HCT116 (cell line): ENCODE measurements around the gene ABCA5.

Source experiments
- CBX3 ChIP-seq: IDR thresholded peaks from 2 replicates; pipeline ENCODE4 v1.6.1; 2012; ENCODE audit warnings: low read depth
- CEBPB ChIP-seq: IDR thresholded peaks from 2 replicates; pipeline ENCODE4 v1.6.1; 2012; ENCODE audit warnings: low read depth
- EZH2 ChIP-seq: fragments of 200-600 bp; sonication (generic); IDR thresholded peaks from 2 replicates; pipeline ENCODE4 v1.6.1; 2017; ENCODE audit warnings: antibody characterized with exemption, mixed run types
- JUND ChIP-seq: IDR thresholded peaks from 2 replicates; pipeline ENCODE4 v1.6.1; 2012
- POLR2A ChIP-seq: IDR thresholded peaks from 2 replicates; pipeline ENCODE4 v1.7.0; 2011; ENCODE audit warnings: borderline replicate concordance; ENCODE audit not compliant: insufficient read depth, insufficient read length; ENCODE audit errors: extremely low read depth
- SIN3A ChIP-seq: IDR thresholded peaks from 2 replicates; pipeline ENCODE4 v1.6.1; 2012; ENCODE audit warnings: low read depth
- ZFX ChIP-seq: fragments of 450-650 bp; IDR thresholded peaks from 2 replicates; pipeline ENCODE4 v1.6.1; 2017
- ZNF274 ChIP-seq: fragments of 200-500 bp; sonication (Bioruptor generic); IDR thresholded peaks from 2 replicates; pipeline ENCODE4 v1.6.1; 2014; ENCODE audit warnings: mild to moderate bottlenecking, low read depth, low read length, inconsistent platforms
- TF ChIP-seq, protein P1 (sequence below): IDR thresholded peaks from 2 replicates; pipeline ENCODE4 v1.6.1; 2012
- TF ChIP-seq, protein P2 (sequence below), 3 experiments: fragments of 200-600 bp in 1 of 3; sonication (generic) in 1 of 3; IDR thresholded peaks in 2 of 3; conservative IDR thresholded peaks in 1 of 3; 2 replicates each; pipeline ENCODE4 v1.5.1; 2012 to 2017; ENCODE audit warnings: low read depth in 2 of 3, low read length in 2 of 3, antibody characterized with exemption in 1 of 3, borderline replicate concordance in 1 of 3, control low read depth in 1 of 3, mild to moderate bottlenecking in 1 of 3, mixed read lengths in 1 of 3, mixed run types in 1 of 3, moderate library complexity in 1 of 3; ENCODE audit not compliant: insufficient read depth in 1 of 3
- TF ChIP-seq, protein P3 (sequence below): IDR thresholded peaks from 2 replicates; pipeline ENCODE4 v1.6.1; 2011; ENCODE audit warnings: mild to moderate bottlenecking, low read length, moderate library complexity; ENCODE audit not compliant: insufficient replicate concordance; ENCODE audit errors: extremely low read depth
- TF ChIP-seq, protein P4 (sequence below): IDR thresholded peaks from 2 replicates; pipeline ENCODE4 v1.6.1; 2012; ENCODE audit warnings: low read depth

DNA sequence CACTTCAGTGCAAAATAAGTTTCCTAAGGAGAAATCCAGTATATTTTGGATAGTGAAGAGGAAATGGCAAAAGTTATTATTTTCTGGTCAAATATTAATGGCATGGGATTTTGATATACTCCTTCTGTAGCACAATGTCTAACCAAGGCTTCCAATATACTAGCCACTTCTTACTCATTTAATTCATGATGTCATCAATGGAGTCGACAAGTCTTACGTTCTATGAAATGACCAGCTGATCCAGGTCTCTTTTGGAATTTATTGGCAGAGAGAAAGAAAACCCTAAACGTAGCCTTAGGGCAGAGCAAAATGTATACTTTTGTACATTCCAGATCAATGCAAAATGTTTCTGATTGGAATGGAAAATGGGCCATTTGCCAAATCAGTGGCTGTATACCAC lies 90.0 kb downstream of the ABCA5 start:
- TF ChIP-seq, protein P1, sequence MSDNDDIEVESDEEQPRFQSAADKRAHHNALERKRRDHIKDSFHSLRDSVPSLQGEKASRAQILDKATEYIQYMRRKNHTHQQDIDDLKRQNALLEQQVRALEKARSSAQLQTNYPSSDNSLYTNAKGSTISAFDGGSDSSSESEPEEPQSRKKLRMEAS = no peak
- no peak for TF ChIP-seq CEBPB
- TF ChIP-seq EZH2 = no peak
- TF ChIP-seq, protein P2, sequence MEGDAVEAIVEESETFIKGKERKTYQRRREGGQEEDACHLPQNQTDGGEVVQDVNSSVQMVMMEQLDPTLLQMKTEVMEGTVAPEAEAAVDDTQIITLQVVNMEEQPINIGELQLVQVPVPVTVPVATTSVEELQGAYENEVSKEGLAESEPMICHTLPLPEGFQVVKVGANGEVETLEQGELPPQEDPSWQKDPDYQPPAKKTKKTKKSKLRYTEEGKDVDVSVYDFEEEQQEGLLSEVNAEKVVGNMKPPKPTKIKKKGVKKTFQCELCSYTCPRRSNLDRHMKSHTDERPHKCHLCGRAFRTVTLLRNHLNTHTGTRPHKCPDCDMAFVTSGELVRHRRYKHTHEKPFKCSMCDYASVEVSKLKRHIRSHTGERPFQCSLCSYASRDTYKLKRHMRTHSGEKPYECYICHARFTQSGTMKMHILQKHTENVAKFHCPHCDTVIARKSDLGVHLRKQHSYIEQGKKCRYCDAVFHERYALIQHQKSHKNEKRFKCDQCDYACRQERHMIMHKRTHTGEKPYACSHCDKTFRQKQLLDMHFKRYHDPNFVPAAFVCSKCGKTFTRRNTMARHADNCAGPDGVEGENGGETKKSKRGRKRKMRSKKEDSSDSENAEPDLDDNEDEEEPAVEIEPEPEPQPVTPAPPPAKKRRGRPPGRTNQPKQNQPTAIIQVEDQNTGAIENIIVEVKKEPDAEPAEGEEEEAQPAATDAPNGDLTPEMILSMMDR (IDR thresholded peaks at IDR 0.05 in 2 of 3, conservative IDR thresholded peaks at IDR 0.05 in 1 of 3; ENCODE audit: borderline replicate concordance in 1 of 3, insufficient read depth in 1 of 3, low read depth in 2 of 3, low read length in 2 of 3) = no peak
- TF ChIP-seq, protein P3, sequence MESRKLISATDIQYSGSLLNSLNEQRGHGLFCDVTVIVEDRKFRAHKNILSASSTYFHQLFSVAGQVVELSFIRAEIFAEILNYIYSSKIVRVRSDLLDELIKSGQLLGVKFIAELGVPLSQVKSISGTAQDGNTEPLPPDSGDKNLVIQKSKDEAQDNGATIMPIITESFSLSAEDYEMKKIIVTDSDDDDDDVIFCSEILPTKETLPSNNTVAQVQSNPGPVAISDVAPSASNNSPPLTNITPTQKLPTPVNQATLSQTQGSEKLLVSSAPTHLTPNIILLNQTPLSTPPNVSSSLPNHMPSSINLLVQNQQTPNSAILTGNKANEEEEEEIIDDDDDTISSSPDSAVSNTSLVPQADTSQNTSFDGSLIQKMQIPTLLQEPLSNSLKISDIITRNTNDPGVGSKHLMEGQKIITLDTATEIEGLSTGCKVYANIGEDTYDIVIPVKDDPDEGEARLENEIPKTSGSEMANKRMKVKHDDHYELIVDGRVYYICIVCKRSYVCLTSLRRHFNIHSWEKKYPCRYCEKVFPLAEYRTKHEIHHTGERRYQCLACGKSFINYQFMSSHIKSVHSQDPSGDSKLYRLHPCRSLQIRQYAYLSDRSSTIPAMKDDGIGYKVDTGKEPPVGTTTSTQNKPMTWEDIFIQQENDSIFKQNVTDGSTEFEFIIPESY = no peak
- TF ChIP-seq CBX3 = no peak
- TF ChIP-seq ZFX = no peak
- TF ChIP-seq POLR2A = no peak
- TF ChIP-seq ZNF274 = no peak
- no peak for TF ChIP-seq SIN3A
- TF ChIP-seq, protein P4, sequence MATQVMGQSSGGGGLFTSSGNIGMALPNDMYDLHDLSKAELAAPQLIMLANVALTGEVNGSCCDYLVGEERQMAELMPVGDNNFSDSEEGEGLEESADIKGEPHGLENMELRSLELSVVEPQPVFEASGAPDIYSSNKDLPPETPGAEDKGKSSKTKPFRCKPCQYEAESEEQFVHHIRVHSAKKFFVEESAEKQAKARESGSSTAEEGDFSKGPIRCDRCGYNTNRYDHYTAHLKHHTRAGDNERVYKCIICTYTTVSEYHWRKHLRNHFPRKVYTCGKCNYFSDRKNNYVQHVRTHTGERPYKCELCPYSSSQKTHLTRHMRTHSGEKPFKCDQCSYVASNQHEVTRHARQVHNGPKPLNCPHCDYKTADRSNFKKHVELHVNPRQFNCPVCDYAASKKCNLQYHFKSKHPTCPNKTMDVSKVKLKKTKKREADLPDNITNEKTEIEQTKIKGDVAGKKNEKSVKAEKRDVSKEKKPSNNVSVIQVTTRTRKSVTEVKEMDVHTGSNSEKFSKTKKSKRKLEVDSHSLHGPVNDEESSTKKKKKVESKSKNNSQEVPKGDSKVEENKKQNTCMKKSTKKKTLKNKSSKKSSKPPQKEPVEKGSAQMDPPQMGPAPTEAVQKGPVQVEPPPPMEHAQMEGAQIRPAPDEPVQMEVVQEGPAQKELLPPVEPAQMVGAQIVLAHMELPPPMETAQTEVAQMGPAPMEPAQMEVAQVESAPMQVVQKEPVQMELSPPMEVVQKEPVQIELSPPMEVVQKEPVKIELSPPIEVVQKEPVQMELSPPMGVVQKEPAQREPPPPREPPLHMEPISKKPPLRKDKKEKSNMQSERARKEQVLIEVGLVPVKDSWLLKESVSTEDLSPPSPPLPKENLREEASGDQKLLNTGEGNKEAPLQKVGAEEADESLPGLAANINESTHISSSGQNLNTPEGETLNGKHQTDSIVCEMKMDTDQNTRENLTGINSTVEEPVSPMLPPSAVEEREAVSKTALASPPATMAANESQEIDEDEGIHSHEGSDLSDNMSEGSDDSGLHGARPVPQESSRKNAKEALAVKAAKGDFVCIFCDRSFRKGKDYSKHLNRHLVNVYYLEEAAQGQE = no peak
- TF ChIP-seq JUND = no peak
